B cell (primary cell): ENCODE data around the gene STX8. TPM values are rescaled to one million over a fixed set of nuclear protein-coding genes. Genes with fewer than 3 reads are reported as not detected.

Experiments used
- ATAC-seq: fragments of 200-7000 bp; cut with Tn5 transposase; one replicate; pipeline ENCODE4 v1.10.0; 2021; ENCODE audit warnings: low read depth, mild to moderate bottlenecking, moderate number of reproducible peaks, moderate library complexity
- CTCF ChIA-PET: fragments of 350-600 bp; sonication (Branson Sonifier 250); formaldehyde crosslinking; loops from one replicate; lab custom pipeline; 2021; ENCODE audit warnings: antibody characterized with exemption, inconsistent platforms; lab: Charles Lee
- POLR2A ChIA-PET: fragments of 350-600 bp; sonication (Branson Sonifier 250); formaldehyde crosslinking; loops from one replicate; lab custom pipeline; 2021; ENCODE audit warnings: antibody characterized with exemption; lab: Charles Lee
- DNase-seq: peaks from one replicate; pipeline ENCODE4 v3.0.0; 2013
- H2AFZ ChIP-seq: 2 replicates; pipeline ENCODE4 v1.6.1; 2012; ENCODE audit warnings: mild to moderate bottlenecking, low read depth, low read length; ENCODE audit not compliant: insufficient read depth, poor library complexity, severe bottlenecking
- H3K27ac ChIP-seq, 2 donors: 1 replicate in 1 of 2; 2 replicates in 1 of 2; pipeline ENCODE4 v1.5.1; 2012 to 2013; ENCODE audit warnings: low read length in 2 of 2, mild to moderate bottlenecking in 2 of 2, moderate library complexity in 1 of 2
- H3K27me3 ChIP-seq, 4 experiments: fragments of 200-600 bp in 1 of 4; sonication (generic) in 1 of 4; replicated peaks in 1 of 4; 1 replicate in 2 of 4; 2 replicates in 2 of 4; pipeline versions ENCODE4 v1.6.1 to v1.7.0; 2013 to 2016; ENCODE audit warnings: low read length in 3 of 4, mild to moderate bottlenecking in 2 of 4, mixed read lengths in 1 of 4, moderate library complexity in 1 of 4; ENCODE audit not compliant: insufficient read depth in 4 of 4, control insufficient read depth in 3 of 4; ENCODE audit errors: control extremely low read depth in 1 of 4
- H3K36me3 ChIP-seq, 2 experiments: replicated peaks in 1 of 2; 1 replicate in 1 of 2; 2 replicates in 1 of 2; pipeline versions ENCODE4 v1.6.1 to v1.7.1; 2013; ENCODE audit warnings: low read length in 1 of 2; ENCODE audit not compliant: insufficient read depth in 2 of 2, control insufficient read depth in 1 of 2; ENCODE audit errors: control extremely low read depth in 1 of 2, extremely low read depth in 1 of 2
- H3K4me1 ChIP-seq, 2 donors: fragments of 200-600 bp in 1 of 2; sonication (generic) in 1 of 2; 1 replicate in 1 of 2; 2 replicates in 1 of 2; pipeline versions ENCODE4 v1.5.1 to v1.6.1; 2013 to 2017; ENCODE audit warnings: low read length in 2 of 2; ENCODE audit not compliant: control insufficient read depth in 2 of 2, insufficient read depth in 2 of 2
- H3K4me2 ChIP-seq: replicated peaks from 2 replicates; pipeline ENCODE3; 2012; ENCODE audit warnings: mild to moderate bottlenecking, low read depth, low read length; ENCODE audit not compliant: poor library complexity, severe bottlenecking
- H3K4me3 ChIP-seq, 5 experiments: fragments of 200-600 bp in 1 of 5; sonication (generic) in 1 of 5; 1 replicate in 3 of 5; 2 replicates in 2 of 5; pipeline versions ENCODE4 v1.5.1 to v1.7.0; 2011 to 2016; ENCODE audit warnings: low read length in 4 of 5, mild to moderate bottlenecking in 4 of 5, low read depth in 2 of 5, control low read depth in 1 of 5, moderate library complexity in 1 of 5; ENCODE audit not compliant: insufficient read depth in 1 of 5; ENCODE audit errors: control extremely low read depth in 1 of 5, extremely low read depth in 1 of 5
- H3K79me2 ChIP-seq: fragments of 200-600 bp; sonication (generic); one replicate; pipeline ENCODE4 v1.6.0; 2016; ENCODE audit warnings: low read length; ENCODE audit not compliant: control insufficient read depth, insufficient read depth
- H3K9ac ChIP-seq: fragments of 200-600 bp; sonication (generic); 2 replicates; pipeline ENCODE4 v1.6.1; 2017; ENCODE audit warnings: mild to moderate bottlenecking, low read length, moderate library complexity
- H3K9me3 ChIP-seq, 3 donors: one replicate each; pipeline versions ENCODE4 v1.6.1 to v1.7.1; 2013; ENCODE audit warnings: low read length in 2 of 3; ENCODE audit not compliant: control insufficient read depth in 2 of 3, insufficient read depth in 1 of 3; ENCODE audit errors: control extremely low read depth in 1 of 3
- H4K20me1 ChIP-seq: 2 replicates; pipeline ENCODE4 v1.6.0; 2012; ENCODE audit warnings: mild to moderate bottlenecking, low read length; ENCODE audit not compliant: insufficient read depth, control insufficient read depth, poor library complexity, severe bottlenecking
- H3K27ac Mint-ChIP-seq: one replicate; pipeline ENCODE4 v1.8.0; 2021; ENCODE audit warnings: mixed read lengths
- H3K27me3 Mint-ChIP-seq: one replicate; pipeline ENCODE4 v1.8.0; 2021; ENCODE audit warnings: mixed read lengths
- H3K4me1 Mint-ChIP-seq: one replicate; pipeline ENCODE4 v1.8.0; 2021; ENCODE audit warnings: mixed read lengths
- H3K4me3 Mint-ChIP-seq: one replicate; pipeline ENCODE4 v1.8.0; 2021; ENCODE audit warnings: mixed read lengths
- H3K9me3 Mint-ChIP-seq: one replicate; pipeline ENCODE4 v1.8.0; 2022; ENCODE audit warnings: mixed read lengths; ENCODE audit not compliant: insufficient read depth
- CTCF ChIP-seq: fragments of 200-600 bp; IDR thresholded peaks from one replicate; pipeline ENCODE4 v1.8.0; 2022; ENCODE audit warnings: antibody characterized with exemption, mild to moderate bottlenecking
- EZH2 ChIP-seq: IDR thresholded peaks from 2 replicates; pipeline ENCODE4 v1.6.1; 2012; ENCODE audit warnings: borderline replicate concordance, low read depth, mild to moderate bottlenecking, moderate library complexity, low read length; ENCODE audit not compliant: insufficient read depth, poor library complexity, severe bottlenecking
- WGBS: methylation state at CpG from one replicate; pipeline ENCODE4 v1.1.5; 2013; ENCODE audit warnings: missing lambda C conversion rate; ENCODE audit not compliant: insufficient coverage; 5-methylcytosine and 5-hydroxymethylcytosine counted together
- intact Hi-C: fragments of 100-400 bp; cut with micrococcal nuclease; formaldehyde crosslinking; loops from one replicate; pipeline ENCODE4 v1.10.0; 2022
- polyA plus RNA-seq: library from polyadenylated mRNA; depleted of rRNA; stranded (reverse); fragments of >200 nt; gene quantifications from 2 replicates; pipeline ENCODE4 v1.2.3, GENCODE V29; 2012
- total RNA-seq, 2 donors: library from RNA; stranded (reverse); fragments of 120-200 nt in 1 of 2; gene quantifications; 1 replicate in 1 of 2; 2 replicates in 1 of 2; pipeline versions ENCODE4 v1.2.3 to v1.2.4, GENCODE V29; 2013 to 2022

STX8 gene
- total and polyA plus RNA-seq, 2 donors (not counting 1 experiment from before 2014, with no cell fraction given) = 35.8 to 61.5 TPM

- POLR2A ChIA-PET = interaction anchor here (0.6 kb wide), 1 partner anchor 48 kb away, joined by 6 read pairs; no protein-coding TSS in a partner anchor
- intact Hi-C loops = no loop called here
- no peak overlapping the region for H3K27ac ChIP-seq
These were observed 167.2 kb downstream of the STX8 start for GRCh38 chr17:9408381-9408780.

GRCh38 chr17:9406046-9406606 lies 169.5 kb downstream of the STX8 start:
- peaks cover 6% of the 10 kb centered on the region for H3K9me3 Mint-ChIP-seq
- no peak for TF ChIP-seq CTCF
- TF ChIP-seq EZH2 = no peak
- DNase-seq (no peak), ATAC-seq (no peak)
- Histone ChIP-seq H3K9me3 (no peaks in the 10 kb centered on the region), H3K79me2 (no peaks in the 10 kb centered on the region), H3K27me3 (no peaks in the 10 kb centered on the region), H4K20me1 (no peaks in the 10 kb centered on the region), H3K36me3 (no peaks in the 10 kb centered on the region), H3K4me1 (no peaks in the 10 kb centered on the region), H2AFZ (no peak overlapping the region), H3K27ac (no peak overlapping the region), H3K9ac (no peak overlapping the region), H3K4me2 (no peak overlapping the region), H3K4me3 (no peak overlapping the region)
- CTCF ChIA-PET = no interaction called here
- POLR2A ChIA-PET = no interaction called here
- intact Hi-C loops = no loop called here
- H3K27ac Mint-ChIP-seq = no peak overlapping the region
- H3K27me3 Mint-ChIP-seq = no peaks in the 10 kb centered on the region
- H3K4me3 Mint-ChIP-seq = no peak overlapping the region
- no CpG with 5 or more reads among the region's 2 CpGs for WGBS
- H3K4me1 Mint-ChIP-seq = peaks cover 3% of the 10 kb centered on the region

More at GRCh38 chr17:9408381-9408780, 167.2 kb downstream of the STX8 start:
- Histone ChIP-seq H3K27me3 (no peaks in the 10 kb centered on the region), H4K20me1 (no peaks in the 10 kb centered on the region), H3K36me3 (no peaks in the 10 kb centered on the region), H3K79me2 (no peaks in the 10 kb centered on the region), H3K4me3 (no peak overlapping the region), H3K4me2 (no peak overlapping the region), H3K4me1 (peaks cover 0 to 10% of the 10 kb centered on the region in 2 donors), H3K9ac (no peak overlapping the region), H2AFZ (no peak overlapping the region), H3K9me3 (no peaks in the 10 kb centered on the region)
- Mint-ChIP-seq H3K27ac (no peak overlapping the region), H3K4me3 (no peak overlapping the region), H3K27me3 (no peaks in the 10 kb centered on the region), H3K4me1 (peaks cover 3% of the 10 kb centered on the region), H3K9me3 (no peaks in the 10 kb centered on the region)
- TF ChIP-seq EZH2 (no peak), CTCF (no peak)
- no CpG with 5 or more reads among the region's 1 CpG for WGBS
- no peak for DNase-seq
- no peak for ATAC-seq
- CTCF ChIA-PET = no interaction called here
